PC-9 (cell line): ENCODE data around the gene RRP9. TPM values are rescaled to one million over a fixed set of nuclear protein-coding genes. Genes with fewer than 3 reads are reported as not detected.

Experiments
- BruUV-seq: library from RNA; stranded (reverse); fragments of 400-500 nt; replicated peaks from 2 replicates; lab custom pipeline; 2021; lab: Mats Ljungman, UMichigan
- CTCF ChIA-PET: fragments of 300-600 bp; sonication (Branson Sonifier 250); formaldehyde crosslinking; loops from one replicate; lab custom pipeline; 2022; ENCODE audit warnings: antibody characterized with exemption; lab: Charles Lee
- POLR2A ChIA-PET: fragments of 300-600 bp; sonication (Branson Sonifier 250); formaldehyde crosslinking; loops from one replicate; lab custom pipeline; 2022; ENCODE audit warnings: antibody characterized with exemption; ENCODE audit not compliant: unreplicated experiment; lab: Charles Lee
- DNase-seq, 2 experiments: peaks; one replicate each; pipeline versions ENCODE4 v3.0.0 to v3.0.0-alpha.2; 2015 to 2022; ENCODE audit warnings: mixed read lengths in 1 of 2
- H2AFZ ChIP-seq: fragments of 200-600 bp; sonication (generic); 2 replicates; pipeline ENCODE4 v1.8.1; 2017; ENCODE audit warnings: antibody characterized with exemption
- H3F3A ChIP-seq: fragments of 200-600 bp; sonication (generic); 2 replicates; pipeline ENCODE4 v1.8.1; 2017; ENCODE audit warnings: antibody characterized with exemption, mild to moderate bottlenecking, low read depth; ENCODE audit not compliant: insufficient read depth
- H3K27ac ChIP-seq: fragments of 200-600 bp; sonication (generic); 2 replicates; pipeline ENCODE4 v1.6.1; 2016; ENCODE audit warnings: mixed run types
- H3K27me3 ChIP-seq: fragments of 200-600 bp; sonication (generic); 2 replicates; pipeline ENCODE4 v1.6.1; 2016; ENCODE audit warnings: low read depth, mixed run types; ENCODE audit not compliant: insufficient read depth
- H3K36me3 ChIP-seq: fragments of 200-600 bp; sonication (generic); 2 replicates; pipeline ENCODE4 v1.6.1; 2016; ENCODE audit warnings: low read depth, mixed run types
- H3K4me1 ChIP-seq: fragments of 200-600 bp; sonication (generic); replicated peaks from 2 replicates; pipeline ENCODE4 v1.6.1; 2016; ENCODE audit warnings: mixed run types; ENCODE audit not compliant: insufficient read depth
- H3K4me2 ChIP-seq: fragments of 200-600 bp; sonication (generic); 2 replicates; pipeline ENCODE4 v1.6.1; 2017; ENCODE audit warnings: mixed run types
- H3K4me3 ChIP-seq: fragments of 200-600 bp; sonication (generic); 2 replicates; pipeline ENCODE4 v1.6.1; 2016; ENCODE audit warnings: mixed run types
- H3K79me2 ChIP-seq: fragments of 200-600 bp; sonication (generic); 2 replicates; pipeline ENCODE4 v1.6.1; 2017; ENCODE audit warnings: low read depth, mixed run types
- H3K9me2 ChIP-seq: fragments of 200-600 bp; sonication (generic); 2 replicates; pipeline ENCODE4 v1.8.1; 2017; ENCODE audit warnings: mild to moderate bottlenecking; ENCODE audit not compliant: insufficient read depth
- H3K9me3 ChIP-seq: fragments of 200-600 bp; sonication (generic); 2 replicates; pipeline ENCODE4 v1.8.1; 2016; ENCODE audit warnings: low read depth; ENCODE audit not compliant: insufficient read depth
- H4K20me1 ChIP-seq: fragments of 200-600 bp; sonication (generic); 2 replicates; pipeline ENCODE4 v1.8.1; 2017; ENCODE audit not compliant: insufficient read depth
- EZH2 ChIP-seq: fragments of 200-600 bp; sonication (generic); IDR thresholded peaks from 2 replicates; pipeline ENCODE4 v1.8.0; 2017; ENCODE audit warnings: antibody characterized with exemption, low read depth
- intact Hi-C: fragments of 100-400 bp; cut with micrococcal nuclease; formaldehyde crosslinking; loops from one replicate; pipeline ENCODE4 v1.10.0; 2022; ENCODE audit not compliant: unreplicated experiment
- total RNA-seq: library from RNA; stranded (reverse); gene quantifications from 2 replicates; pipeline ENCODE4 v1.2.3, GENCODE V29; 2021
- TF ChIP-seq, protein P1 (sequence below): fragments of 200-600 bp; sonication (generic); conservative IDR thresholded peaks from 2 replicates; pipeline ENCODE4 v1.6.1; 2017; ENCODE audit warnings: mixed run types, antibody characterized with exemption, mild to moderate bottlenecking, moderate library complexity

The RRP9 gene
- total RNA-seq, 1 experiment from 2014 or later: 23.4 TPM

DNA sequence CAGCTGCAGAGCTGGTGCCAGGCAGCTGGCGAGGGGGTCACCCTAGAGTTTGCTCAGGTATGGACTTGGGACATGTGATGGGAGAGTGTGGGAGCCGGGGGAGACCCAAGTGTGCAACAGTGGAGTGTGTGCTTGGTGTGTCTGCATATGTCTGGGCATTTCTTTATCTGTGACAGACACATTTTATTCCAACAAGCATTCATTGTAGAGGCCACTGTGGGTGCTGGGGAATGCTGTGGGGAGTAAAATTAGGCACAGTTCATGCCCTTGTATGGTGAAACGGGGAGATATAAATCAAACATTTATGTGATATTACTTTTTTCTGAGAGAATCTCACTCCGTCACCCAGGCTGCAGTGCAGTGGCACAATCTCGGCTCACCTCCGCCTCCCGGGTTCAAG, 45.9 kb upstream of the RRP9 start:
- Histone ChIP-seq H4K20me1 (0 out of 2 replicates have a peak, but pooled peaks cover 10% of the 10 kb centered on the region), H3K4me2 (no peak overlapping the region), H3K79me2 (peaks cover 12% of the 10 kb centered on the region; the same call in 1 of the 2 replicates), H3F3A (peaks cover 58% of the 10 kb centered on the region), H3K9me2 (no peaks in the 10 kb centered on the region), H2AFZ (no peak overlapping the region), H3K4me3 (no peak overlapping the region), H3K27ac (no peak overlapping the region), H3K4me1 (peaks cover 13% of the 10 kb centered on the region), H3K9me3 (no peaks in the 10 kb centered on the region), H3K36me3 (peaks cover 5% of the 10 kb centered on the region; the same call in 1 of the 2 replicates), H3K27me3 (no peaks in the 10 kb centered on the region)
- no peak for DNase-seq
- intact Hi-C loops: no loop called here
- TF ChIP-seq, protein P1, sequence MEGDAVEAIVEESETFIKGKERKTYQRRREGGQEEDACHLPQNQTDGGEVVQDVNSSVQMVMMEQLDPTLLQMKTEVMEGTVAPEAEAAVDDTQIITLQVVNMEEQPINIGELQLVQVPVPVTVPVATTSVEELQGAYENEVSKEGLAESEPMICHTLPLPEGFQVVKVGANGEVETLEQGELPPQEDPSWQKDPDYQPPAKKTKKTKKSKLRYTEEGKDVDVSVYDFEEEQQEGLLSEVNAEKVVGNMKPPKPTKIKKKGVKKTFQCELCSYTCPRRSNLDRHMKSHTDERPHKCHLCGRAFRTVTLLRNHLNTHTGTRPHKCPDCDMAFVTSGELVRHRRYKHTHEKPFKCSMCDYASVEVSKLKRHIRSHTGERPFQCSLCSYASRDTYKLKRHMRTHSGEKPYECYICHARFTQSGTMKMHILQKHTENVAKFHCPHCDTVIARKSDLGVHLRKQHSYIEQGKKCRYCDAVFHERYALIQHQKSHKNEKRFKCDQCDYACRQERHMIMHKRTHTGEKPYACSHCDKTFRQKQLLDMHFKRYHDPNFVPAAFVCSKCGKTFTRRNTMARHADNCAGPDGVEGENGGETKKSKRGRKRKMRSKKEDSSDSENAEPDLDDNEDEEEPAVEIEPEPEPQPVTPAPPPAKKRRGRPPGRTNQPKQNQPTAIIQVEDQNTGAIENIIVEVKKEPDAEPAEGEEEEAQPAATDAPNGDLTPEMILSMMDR: no peak
- no peak for TF ChIP-seq EZH2
- no TSS peak for BruUV-seq
- ChIA-PET POLR2A (interaction anchor here (0.6 kb wide), 1 partner anchor 54 kb away, joined by 5 read pairs; no protein-coding TSS in a partner anchor), CTCF (no interaction called here)

DNA sequence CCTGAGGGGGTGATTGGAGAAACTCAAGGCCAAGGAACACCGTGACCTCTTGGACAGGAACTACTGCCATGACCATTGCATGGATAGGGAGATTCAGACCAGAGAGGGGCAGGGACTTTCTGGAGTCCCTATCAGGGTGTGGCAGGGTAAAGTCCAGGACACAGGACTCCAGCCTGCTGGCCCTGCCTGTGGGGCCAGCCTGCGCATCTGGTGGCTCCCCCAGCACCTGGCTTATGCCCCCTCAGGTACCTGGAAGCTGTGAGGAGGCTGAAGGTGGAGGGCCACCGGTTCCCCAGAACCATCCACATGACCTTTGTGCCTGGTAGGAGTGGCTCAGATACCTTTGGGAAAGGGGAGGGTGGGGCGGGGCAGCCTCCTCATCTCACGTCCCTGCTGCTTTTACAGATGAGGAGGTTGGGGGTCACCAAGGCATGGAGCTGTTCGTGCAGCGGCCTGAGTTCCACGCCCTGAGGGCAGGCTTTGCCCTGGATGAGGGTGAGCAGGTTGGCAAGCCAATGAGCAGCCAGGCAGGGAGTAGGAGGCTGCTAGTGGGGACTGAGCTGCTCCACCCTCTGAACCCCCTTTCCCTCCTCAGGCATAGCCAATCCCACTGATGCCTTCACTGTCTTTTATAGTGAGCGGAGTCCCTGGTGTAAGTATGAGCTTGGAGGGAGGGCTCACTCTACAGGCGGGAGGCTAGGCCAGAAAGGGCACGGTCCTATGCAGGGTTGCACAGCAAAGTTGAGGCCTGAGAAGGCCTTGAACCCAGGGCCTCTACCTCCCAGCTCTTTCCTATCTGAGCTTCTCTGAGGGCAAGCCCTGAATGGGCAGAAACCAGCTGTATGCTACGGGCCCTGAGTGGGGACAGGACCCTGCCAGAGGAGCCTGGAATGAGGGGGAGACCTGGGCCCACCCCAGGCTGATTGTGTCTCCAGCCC, 44.6 kb upstream of the RRP9 start:
- Histone ChIP-seq H3K4me3 (no peak overlapping the region), H3K79me2 (peaks cover 7% of the 10 kb centered on the region; the same call in 1 of the 2 replicates), H3K27me3 (no peaks in the 10 kb centered on the region), H3K27ac (no peak overlapping the region), H3K9me3 (no peaks in the 10 kb centered on the region), H3K4me1 (peaks cover 26% of the 10 kb centered on the region), H3K9me2 (no peaks in the 10 kb centered on the region), H3F3A (peaks cover 54% of the 10 kb centered on the region), H2AFZ (no peak overlapping the region), H3K4me2 (no peak overlapping the region), H3K36me3 (no peaks in the 10 kb centered on the region), H4K20me1 (no peaks in the 10 kb centered on the region)
- TF ChIP-seq EZH2: no peak
- TF ChIP-seq, protein P1: no peak
- intact Hi-C loops: no loop called here
- CTCF ChIA-PET: no interaction called here
- DNase-seq: no peak
- POLR2A ChIA-PET: no interaction called here
- no TSS peak for BruUV-seq

DNA sequence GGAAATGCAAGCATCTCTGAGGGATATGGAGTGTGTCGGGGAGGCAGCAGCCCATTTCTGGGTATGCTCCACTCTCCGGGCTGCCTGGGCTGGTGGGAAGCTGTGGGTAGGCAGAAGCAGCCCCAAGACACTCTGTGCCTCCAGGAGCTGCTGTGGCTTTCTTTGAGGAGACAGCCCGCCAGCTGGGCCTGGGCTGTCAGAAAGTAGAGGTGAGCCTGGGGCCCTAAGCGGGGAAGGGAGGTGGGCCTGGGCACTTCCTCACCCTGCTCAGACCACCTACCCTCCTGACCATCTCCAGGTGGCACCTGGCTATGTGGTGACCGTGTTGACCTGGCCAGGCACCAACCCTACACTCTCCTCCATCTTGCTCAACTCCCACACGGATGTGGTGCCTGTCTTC, 43.4 kb upstream of the RRP9 start:
- no peaks in the 10 kb centered on the region for H3K36me3 ChIP-seq
- ChIA-PET CTCF (interaction anchor here (1.1 kb wide), 1 partner anchor 16 kb away, joined by 3 read pairs; no protein-coding TSS in a partner anchor), POLR2A (interaction anchor here (0.6 kb wide), 1 partner anchor 12 kb away, joined by 3 read pairs; no protein-coding TSS in a partner anchor)
- peaks cover 53% of the 10 kb centered on the region for H3F3A ChIP-seq
- H3K27ac ChIP-seq: no peak overlapping the region
- H3K4me3 ChIP-seq: no peak overlapping the region; the same call in 1 of the 2 replicates
- H3K27me3 ChIP-seq: no peaks in the 10 kb centered on the region
- H2AFZ ChIP-seq: no peak overlapping the region
- BruUV-seq: no TSS peak
- no peaks in the 10 kb centered on the region for H3K9me2 ChIP-seq
- H3K9me3 ChIP-seq: no peaks in the 10 kb centered on the region
- H4K20me1 ChIP-seq: no peaks in the 10 kb centered on the region
- H3K4me1 ChIP-seq: peaks cover 29% of the 10 kb centered on the region
- TF ChIP-seq EZH2: no peak
- TF ChIP-seq, protein P1: no peak
- 0 out of 2 replicates have a peak, but pooled peaks cover 10% of the 10 kb centered on the region for H3K79me2 ChIP-seq
- no peak for DNase-seq
- H3K4me2 ChIP-seq: peak overlapping the region; percentile 93; the same call in 1 of the 2 replicates
- intact Hi-C loops: no loop called here
